HG02678 (cell line): Measurements from ENCODE around the gene PRKCB.
A peak's percentile ranks its signal among the peaks of the same experiment; 100 is the strongest.

Source experiments
- ATAC-seq: cut with Tn5 transposase; IDR thresholded peaks from one replicate; pipeline ENCODE4 v1.9.1; 2021; ENCODE audit warnings: mild to moderate bottlenecking, moderate library complexity; ENCODE audit not compliant: unreplicated experiment

Gene PRKCB

GRCh38 chr16:23962001-23962400 lies 126.2 kb downstream of the PRKCB start:
- no peak for ATAC-seq

DNA sequence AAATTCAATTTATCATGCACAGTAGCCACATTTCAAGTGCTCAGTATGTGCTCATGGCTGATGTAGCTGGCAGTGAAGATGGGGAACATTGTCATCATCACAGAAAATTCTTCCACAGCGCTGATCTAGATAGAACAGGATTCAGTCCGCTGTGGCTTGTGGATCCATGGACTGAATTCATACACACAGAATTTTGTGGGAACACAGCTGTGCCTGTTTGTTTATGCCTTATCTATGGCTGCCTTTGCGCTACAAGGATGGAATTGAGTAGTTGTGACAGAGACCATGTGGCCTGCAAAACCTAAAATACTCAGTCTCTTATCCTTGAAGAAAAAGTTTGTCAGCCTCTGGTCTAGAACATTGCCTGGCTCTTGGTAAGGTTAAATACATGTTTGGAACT lies 128.4 kb downstream of the PRKCB start:
- no peak for ATAC-seq

- no peak for ATAC-seq
These were observed 129.5 kb downstream of the PRKCB start for GRCh38 chr16:23965137-23965733.

DNA sequence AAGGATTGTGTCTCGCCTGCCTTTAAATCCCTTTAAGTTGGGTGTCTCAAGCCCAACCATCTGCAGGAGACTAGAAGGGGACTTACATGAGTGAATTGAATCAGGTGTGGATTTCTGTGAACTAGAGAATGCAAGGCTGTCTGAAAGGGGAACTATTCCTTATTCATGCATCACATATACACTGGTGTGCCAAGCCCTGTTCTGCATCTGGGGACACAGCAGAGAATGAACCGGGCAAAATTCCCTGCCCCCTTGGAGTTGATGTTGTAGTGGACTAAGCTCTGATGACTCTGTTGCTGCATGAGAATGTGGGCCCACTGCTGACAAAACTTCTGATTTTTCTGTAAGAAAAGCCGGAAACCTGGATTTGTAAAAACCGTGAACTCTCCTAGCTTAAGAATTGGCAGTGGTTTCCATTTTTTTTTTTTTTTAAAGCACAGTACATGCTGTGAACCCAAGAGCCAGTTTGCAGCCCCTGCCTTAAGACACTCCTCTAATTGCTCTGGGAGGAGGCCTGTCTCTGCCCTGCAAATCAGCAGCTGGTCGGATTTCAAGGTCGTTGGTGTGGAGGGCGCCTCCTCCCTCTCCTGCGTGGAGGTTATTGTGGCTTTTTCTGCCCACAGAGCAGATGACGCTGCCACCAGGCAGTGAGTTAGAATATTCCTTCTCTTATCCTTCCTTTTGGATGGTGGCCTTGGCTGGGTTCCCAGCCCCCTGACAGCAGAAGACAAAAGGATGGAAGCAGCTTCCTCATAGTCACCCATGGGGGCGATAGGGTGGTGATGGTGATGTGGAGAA lies 131.0 kb downstream of the PRKCB start:
- ATAC-seq, result no peak

GRCh38 chr16:23967775-23968174 lies 132.0 kb downstream of the PRKCB start:
- ATAC-seq, result no peak

GRCh38 chr16:23968176-23968575 lies 132.4 kb downstream of the PRKCB start:
- no peak for ATAC-seq

DNA sequence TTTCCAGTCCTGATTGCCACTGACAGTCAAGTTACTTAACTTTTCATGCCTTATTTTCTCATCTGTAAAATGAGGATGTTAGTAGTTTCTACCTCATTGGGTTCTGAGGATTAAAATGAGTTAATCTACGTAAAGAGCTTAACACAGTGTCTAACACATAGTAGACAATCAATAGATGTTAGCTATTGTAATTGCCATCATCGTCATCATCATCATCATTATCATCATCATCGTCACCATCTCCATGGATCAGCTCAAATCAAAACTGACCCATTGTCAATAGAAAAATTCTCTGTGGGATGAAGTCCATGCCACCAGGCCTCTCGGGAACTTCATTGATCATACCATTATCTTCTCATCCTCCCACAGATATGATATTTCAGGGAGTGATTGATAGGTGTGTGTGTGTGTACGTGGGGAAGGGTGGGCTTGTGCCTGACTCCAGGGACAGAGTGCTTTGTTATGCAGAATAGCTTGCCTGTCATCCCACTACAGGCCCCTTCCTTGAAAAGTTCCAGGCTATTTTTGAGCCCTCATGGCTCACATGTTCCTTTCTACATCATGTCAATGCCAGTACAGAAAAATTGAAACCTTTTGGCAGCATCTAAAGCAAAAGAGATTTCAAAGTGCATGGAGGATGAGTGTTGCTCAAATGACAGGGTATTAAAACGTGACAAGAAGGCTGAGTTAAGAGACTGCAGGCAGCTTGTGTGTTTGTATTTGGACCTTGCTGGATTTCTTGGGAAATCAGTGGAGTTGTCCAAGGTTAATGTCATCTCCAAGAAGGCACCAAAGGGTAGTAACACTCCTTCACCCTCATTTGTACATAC lies 133.9 kb downstream of the PRKCB start:
- no peak for ATAC-seq

DNA sequence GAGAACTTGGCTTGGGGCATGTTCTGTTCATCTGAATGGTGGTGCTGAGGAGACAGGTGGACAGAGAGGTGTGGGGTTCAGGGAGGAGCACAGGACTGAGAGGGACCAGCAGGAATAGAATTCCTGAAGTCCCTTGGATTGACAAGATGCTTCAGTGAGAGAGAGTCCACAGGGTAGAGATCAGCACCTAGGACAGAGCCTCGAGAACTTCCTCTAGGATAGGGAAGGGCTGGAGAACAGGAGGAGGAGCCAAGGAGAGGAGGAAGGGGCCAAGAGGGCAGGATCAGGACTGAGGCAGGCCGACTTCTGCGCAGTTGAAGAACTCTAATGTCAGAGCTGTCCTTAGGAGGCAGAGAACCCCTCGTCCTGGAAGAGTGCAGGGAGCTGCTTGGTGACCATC lies 138.4 kb downstream of the PRKCB start:
- ATAC-seq, result no peak

DNA sequence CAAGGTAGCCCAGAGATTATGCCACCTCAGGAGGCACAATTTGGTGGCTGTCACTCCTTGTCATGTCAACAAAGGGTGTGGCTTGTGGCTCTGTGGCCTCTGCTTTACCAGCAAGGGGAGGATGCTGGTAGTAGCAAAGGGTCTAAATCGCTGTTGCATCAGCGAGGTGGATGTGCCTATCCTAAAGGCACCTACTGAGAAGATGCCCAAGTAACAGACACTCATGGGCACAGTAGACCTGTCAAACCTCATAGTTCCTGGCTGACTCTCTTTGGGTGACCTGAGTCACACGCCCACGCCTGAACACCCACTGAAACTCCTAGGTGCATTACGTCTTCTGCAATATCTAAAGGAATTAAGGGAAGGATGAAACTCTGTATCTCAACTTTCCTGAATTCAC lies 139.5 kb downstream of the PRKCB start:
- ATAC-seq, result no peak

- no peak for ATAC-seq
These were observed 140.3 kb downstream of the PRKCB start for GRCh38 chr16:23976091-23976490.

GRCh38 chr16:23976524-23976923 lies 140.7 kb downstream of the PRKCB start:
- ATAC-seq, result no peak

DNA sequence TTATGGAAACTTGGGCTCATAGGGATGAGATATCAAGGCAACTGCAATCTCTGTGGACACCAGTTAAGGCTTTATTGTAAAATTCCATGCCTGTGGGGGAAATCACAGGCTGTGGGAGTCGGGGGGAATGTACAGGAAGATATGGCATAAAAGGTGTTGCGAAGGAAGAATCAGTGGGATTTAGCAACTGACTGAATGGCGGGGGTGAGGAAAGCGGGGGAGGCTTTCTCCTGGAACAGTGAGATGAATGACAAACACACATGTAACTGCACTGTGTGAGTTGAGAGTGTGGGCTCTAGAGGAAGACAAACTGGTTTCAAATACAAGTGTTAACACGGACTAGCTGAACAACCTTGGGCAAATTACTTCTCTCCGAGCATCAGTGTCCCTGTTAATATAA lies 143.7 kb downstream of the PRKCB start:
- no peak for ATAC-seq

DNA sequence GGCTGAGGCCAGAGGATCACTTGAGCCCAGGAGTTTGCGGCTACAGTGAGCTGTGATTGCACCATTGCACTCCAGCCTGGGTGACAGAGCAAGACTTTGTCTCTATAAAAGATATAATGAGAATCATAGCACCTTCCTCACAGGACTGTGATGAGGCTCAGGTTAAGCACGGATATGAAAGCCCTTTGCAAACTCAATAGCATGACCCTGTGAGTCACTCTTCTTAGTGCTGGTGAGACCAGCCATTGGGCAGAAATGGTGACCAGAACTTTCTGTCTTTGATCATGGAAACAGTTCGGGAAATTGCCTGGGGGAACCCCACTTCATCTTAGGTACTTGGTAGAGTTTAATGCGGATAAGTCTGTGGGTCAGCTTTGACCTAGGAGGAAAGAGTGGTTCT lies 144.2 kb downstream of the PRKCB start:
- no peak for ATAC-seq

- ATAC-seq, result no peak
These were observed 145.9 kb downstream of the PRKCB start for GRCh38 chr16:23981429-23982399.

DNA sequence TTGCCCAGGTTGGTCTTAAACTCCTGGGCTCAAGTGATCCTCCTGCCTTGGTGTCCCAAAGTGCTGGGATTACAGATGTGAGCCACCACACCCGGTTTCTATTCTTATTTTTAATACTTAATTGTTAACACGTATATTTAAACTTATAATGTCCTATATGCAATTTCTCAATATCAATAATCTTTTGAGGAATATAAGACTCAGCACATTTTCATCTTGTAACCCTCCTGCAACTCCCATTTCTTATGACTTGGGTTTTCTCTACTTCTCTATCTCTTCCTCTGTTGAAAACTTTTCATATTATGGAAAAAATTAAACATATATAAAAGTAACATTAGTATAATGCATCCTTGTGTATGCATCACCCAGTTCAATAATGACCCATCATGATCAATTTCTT lies 150.7 kb downstream of the PRKCB start:
- ATAC-seq, result no peak

DNA sequence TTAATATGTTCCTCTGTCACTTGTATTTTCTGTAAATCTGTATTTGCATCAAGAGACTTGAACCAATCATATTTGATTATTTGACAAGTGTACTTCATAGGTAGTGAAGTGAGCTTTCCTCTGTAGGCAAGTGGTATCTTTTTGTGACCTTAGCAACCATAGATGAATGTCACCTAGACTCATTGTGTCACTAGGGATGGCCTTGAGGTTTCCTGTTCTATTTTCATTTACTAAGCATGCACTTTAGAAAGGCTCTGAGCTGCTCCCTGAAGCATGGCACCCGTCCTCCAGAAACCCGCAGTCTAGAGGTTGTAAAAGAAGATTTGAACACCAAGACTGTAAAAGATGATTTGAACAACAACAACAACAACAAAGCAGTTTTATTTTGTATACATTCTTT lies 151.7 kb downstream of the PRKCB start:
- ATAC-seq, result peak; percentile 82

DNA sequence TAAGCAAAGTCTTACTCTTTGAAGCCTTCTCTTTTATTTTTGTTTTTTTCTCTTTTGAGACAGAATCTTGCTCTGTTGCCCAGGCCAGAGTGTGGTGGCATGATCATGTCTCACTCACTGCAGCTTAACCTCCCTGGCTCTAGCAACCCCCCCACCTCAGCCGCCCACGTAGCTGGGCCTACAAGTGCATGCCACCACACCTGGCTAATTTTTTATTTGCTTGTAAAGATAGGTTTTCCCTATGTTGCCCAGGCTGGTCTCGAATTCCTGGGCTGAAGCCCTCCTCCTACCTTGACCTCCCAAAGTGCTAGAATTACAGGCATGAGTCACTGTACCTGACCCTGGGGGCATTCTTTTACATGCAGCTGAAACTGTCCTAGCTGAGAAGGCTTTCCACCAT lies 154.7 kb downstream of the PRKCB start:
- no peak for ATAC-seq

DNA sequence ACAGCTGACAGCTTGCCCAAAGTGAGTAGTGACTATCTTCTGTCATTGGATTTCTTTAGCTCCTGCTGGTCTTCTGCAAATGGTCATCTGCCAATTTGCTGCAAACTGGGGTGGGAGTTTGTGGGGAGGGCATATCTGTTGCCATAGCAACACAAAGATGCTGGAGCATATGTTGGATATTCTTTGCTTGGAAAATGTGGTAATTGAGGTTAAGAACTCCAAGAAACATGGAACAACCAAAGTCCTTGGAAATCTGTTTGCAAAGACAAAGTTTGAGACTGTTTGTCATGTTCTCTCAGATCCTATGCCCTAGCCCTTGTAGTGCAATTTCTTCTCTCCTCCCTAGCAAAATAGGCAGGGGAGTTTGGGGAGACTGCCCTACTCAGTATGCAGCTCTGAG lies 155.3 kb downstream of the PRKCB start:
- ATAC-seq, result no peak

DNA sequence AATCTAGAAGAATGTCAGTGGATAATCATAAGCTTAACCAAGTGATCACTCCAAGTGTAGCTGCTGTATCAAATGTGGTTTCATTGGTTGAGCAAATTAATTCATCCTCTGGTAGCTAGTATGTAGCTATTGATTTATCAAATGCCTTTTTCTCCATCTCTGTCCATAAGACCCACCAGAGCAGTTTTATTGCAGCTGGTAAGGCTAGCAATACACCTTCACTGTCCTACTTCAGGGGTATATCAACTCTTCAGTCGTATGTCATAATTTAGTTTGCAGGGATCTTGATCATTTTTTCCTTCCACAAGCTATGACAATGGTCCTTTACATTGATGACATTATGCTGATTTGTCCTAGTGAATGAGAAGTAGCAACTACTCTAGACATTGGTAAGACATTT lies 158.8 kb downstream of the PRKCB start:
- ATAC-seq, result no peak

DNA sequence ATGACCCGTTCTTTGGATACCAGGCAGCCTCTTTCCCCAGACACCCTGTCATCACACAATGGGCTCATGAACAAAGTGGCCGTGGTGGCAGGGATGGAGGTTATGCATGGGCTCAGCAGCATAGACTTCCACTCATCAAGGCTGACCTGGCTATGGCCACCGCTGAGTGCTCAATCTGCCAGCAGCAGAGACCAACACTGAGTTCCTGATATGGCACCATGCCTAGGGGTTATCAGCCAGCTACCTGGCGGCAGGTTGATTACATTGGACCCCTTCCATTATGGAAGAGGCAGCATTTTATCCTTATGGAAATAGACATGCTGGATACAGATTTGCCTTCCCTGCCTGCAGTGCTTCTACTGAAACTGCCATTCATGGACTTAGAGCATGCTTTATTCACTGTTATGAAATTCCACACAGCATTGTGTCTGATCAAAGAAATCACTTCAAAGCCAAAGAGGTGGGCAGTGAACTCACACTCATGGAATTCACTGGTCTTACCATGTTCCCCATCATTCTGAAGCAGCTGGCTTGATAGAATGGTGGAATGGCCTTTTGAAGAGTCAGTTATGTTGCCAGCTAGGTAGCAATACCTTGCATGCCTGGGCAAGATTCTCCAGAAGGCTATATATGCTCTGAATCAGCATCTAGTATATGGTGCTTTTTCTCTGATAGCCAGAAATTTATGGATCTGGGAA lies 160.6 kb downstream of the PRKCB start:
- ATAC-seq, result no peak
